Lower leg skin (tissue), 4 donors: ENCODE measurements around the gene TMEM245. TPM values are rescaled to one million over a fixed set of nuclear protein-coding genes. Genes with fewer than 3 reads are reported as not detected.

ENCODE experiments used
- DNase-seq, 2 donors: peaks; one replicate each; pipeline ENCODE4 v3.0.0-alpha.2; 2019; ENCODE audit warnings: low spot score in 2 of 2
- H3K4me3 ChIP-seq: fragments of 200-600 bp; sonication (generic); 2 replicates; pipeline ENCODE4 v1.5.1; 2017; ENCODE audit warnings: mild to moderate bottlenecking, low read depth; ENCODE audit not compliant: poor library complexity, severe bottlenecking
- POLR2A ChIP-seq, 2 donors: fragments of 450-650 bp; IDR thresholded peaks; one replicate each; pipeline ENCODE4 v1.6.1; 2016 to 2017; ENCODE audit warnings: antibody characterized with exemption in 2 of 2, mild to moderate bottlenecking in 1 of 2, moderate library complexity in 1 of 2
- WGBS, 2 donors: methylation state at CpG; one replicate each; pipeline ENCODE4 v1.1.5; 2018; 5-methylcytosine and 5-hydroxymethylcytosine counted together
- intact Hi-C: fragments of 100-400 bp; cut with DNase I; formaldehyde crosslinking; loops from one replicate; pipeline ENCODE4 v1.15.0; 2023; ENCODE audit warnings: low total_unique reads
- total RNA-seq, 4 donors: library from RNA; depleted of rRNA; stranded (reverse); fragments of >200 nt; gene quantifications; one replicate each; pipeline ENCODE4 v1.1.0, GENCODE V29; 2016
- TF ChIP-seq, protein P1 (sequence below), 3 donors: fragments of 450-650 bp; IDR thresholded peaks; one replicate each; pipeline ENCODE4 v1.5.1; 2016; ENCODE audit warnings: antibody characterized with exemption in 3 of 3, mild to moderate bottlenecking in 3 of 3, moderate library complexity in 2 of 3

The TMEM245 gene
- total RNA-seq, 4 donors from 2014 or later = 35.0 to 57.7 (median 51.1) TPM

DNA sequence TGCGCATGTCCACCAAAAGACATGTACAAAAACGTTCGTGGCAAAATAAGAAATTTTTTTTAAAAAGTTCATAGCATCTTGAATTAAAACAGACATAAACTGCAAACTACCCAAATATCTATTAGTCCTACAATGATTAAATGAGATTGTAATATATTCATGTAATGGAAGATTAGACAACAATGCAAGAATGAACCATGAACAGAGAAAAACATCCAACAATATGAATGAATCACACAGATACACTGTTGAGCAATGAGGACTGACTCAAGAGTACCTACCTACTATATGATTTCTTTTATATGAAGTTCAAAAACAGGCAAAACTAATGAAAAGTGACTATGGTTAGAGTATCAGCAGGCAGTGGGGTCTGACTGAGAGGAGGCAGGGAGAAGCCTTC is 88.5 kb downstream of the TMEM245 start:
- no peak overlapping the region for H3K4me3 ChIP-seq
- TF ChIP-seq POLR2A (IDR thresholded peaks at IDR 0.05) = no peak
- TF ChIP-seq, protein P1, sequence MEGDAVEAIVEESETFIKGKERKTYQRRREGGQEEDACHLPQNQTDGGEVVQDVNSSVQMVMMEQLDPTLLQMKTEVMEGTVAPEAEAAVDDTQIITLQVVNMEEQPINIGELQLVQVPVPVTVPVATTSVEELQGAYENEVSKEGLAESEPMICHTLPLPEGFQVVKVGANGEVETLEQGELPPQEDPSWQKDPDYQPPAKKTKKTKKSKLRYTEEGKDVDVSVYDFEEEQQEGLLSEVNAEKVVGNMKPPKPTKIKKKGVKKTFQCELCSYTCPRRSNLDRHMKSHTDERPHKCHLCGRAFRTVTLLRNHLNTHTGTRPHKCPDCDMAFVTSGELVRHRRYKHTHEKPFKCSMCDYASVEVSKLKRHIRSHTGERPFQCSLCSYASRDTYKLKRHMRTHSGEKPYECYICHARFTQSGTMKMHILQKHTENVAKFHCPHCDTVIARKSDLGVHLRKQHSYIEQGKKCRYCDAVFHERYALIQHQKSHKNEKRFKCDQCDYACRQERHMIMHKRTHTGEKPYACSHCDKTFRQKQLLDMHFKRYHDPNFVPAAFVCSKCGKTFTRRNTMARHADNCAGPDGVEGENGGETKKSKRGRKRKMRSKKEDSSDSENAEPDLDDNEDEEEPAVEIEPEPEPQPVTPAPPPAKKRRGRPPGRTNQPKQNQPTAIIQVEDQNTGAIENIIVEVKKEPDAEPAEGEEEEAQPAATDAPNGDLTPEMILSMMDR (IDR thresholded peaks at IDR 0.05) = no peak
- WGBS, 2 donors = 89 to 91% methylated on average over 3 of the region's 3 CpGs
- intact Hi-C loops = no loop called here
- DNase-seq = no peak

GRCh38 chr9:109030426-109030825 is 89.3 kb downstream of the TMEM245 start:
- 97 to 98% methylated on average over 4 of the region's 4 CpGs for WGBS, 2 donors
- TF ChIP-seq POLR2A (IDR thresholded peaks at IDR 0.05) = no peak
- H3K4me3 ChIP-seq = no peak overlapping the region
- intact Hi-C loops = no loop called here
- no peak for DNase-seq

GRCh38 chr9:109028457-109028856 is 91.3 kb downstream of the TMEM245 start:
- H3K4me3 ChIP-seq = no peak overlapping the region
- DNase-seq = no peak
- no peak for TF ChIP-seq POLR2A (IDR thresholded peaks at IDR 0.05)
- WGBS, 2 donors = 98 to 99% methylated on average over 4 of the region's 4 CpGs
- intact Hi-C loops = no loop called here

- no peak for DNase-seq
- intact Hi-C loops = no loop called here
- no peak overlapping the region for H3K4me3 ChIP-seq
- TF ChIP-seq, protein P1 (IDR thresholded peaks at IDR 0.05) = no peak
- no peak for TF ChIP-seq POLR2A (IDR thresholded peaks at IDR 0.05)
- 50 to 71% methylated on average over 2 of the region's 2 CpGs for WGBS, 2 donors
Observed at GRCh38 chr9:109027176-109027575, 92.6 kb downstream of the TMEM245 start.

- intact Hi-C loops = no loop called here
- no peak overlapping the region for H3K4me3 ChIP-seq
- no peak for DNase-seq
- WGBS, 2 donors = 92 to 94% methylated on average over 7 of the region's 7 CpGs
- TF ChIP-seq POLR2A (IDR thresholded peaks at IDR 0.05) = no peak
- TF ChIP-seq, protein P1 (IDR thresholded peaks at IDR 0.05) = no peak
Observed at GRCh38 chr9:109026306-109026705, 93.4 kb downstream of the TMEM245 start.

DNA sequence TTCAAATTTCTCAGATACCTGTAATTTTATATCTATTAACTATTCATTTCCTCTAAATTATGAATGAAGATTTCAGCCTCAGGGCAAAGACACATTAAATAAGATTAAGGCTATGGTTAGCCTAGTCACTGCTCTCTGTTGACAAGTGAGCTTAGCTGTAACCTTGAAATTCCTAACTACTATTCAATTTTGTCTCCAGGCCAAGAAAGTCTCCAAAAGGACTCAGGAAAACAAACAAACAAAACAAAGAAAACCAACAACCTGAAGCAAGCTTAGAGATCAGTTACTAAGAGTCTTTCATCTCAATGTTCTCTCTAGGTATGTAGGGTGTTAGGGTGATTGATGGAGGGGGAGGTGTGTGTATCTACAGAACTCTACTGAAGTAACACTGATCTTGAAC is 96.9 kb downstream of the TMEM245 start:
- intact Hi-C loops = no loop called here
- TF ChIP-seq, protein P1 (IDR thresholded peaks at IDR 0.05) = no peak
- TF ChIP-seq POLR2A (IDR thresholded peaks at IDR 0.05) = no peak
- H3K4me3 ChIP-seq = no peak overlapping the region
- no peak for DNase-seq
